ENCODE results near the gene PRKAG2.
A peak's percentile ranks its signal among the peaks of the same experiment; 100 is the strongest.

PRKAG2 gene

GRCh38 chr7:151529842-151530241 is 347.1 kb downstream of the PRKAG2 start:
- no peak for DNase-seq

GRCh38 chr7:151524845-151525244 is 352.1 kb downstream of the PRKAG2 start:
- DNase-seq = no peak

GRCh38 chr7:151524331-151524730 is 352.6 kb downstream of the PRKAG2 start:
- DNase-seq = no peak

- DNase-seq = peak in 2 of 4 experiments; percentile 28 to 38
These were observed 356.3 kb downstream of the PRKAG2 start for GRCh38 chr7:151520419-151521261.

- DNase-seq = peak; percentile 96 to 99 (median 98)
These were observed 357.0 kb downstream of the PRKAG2 start, which contains the start of gene RHEB for GRCh38 chr7:151519765-151520418. RHEB (minus strand) TSS chr7:151519895; CDS start chr7:151519511, 384 bp downstream.

GRCh38 chr7:151518947-151519764 is 357.8 kb downstream of the PRKAG2 start:
- peak in 3 of 4 experiments; percentile 34 to 48 (median 47) for DNase-seq

GRCh38 chr7:151518105-151518946 is 358.6 kb downstream of the PRKAG2 start:
- DNase-seq = peak in 2 of 4 experiments; percentile 8 to 23

- no peak for DNase-seq
These were observed 359.3 kb downstream of the PRKAG2 start for GRCh38 chr7:151517601-151518104.

- no peak for DNase-seq
These were observed 361.7 kb downstream of the PRKAG2 start for GRCh38 chr7:151515276-151515565.

GRCh38 chr7:151514461-151515275 is 362.2 kb downstream of the PRKAG2 start:
- no peak for DNase-seq

GRCh38 chr7:151513133-151513532 is 363.8 kb downstream of the PRKAG2 start:
- no peak for DNase-seq

GRCh38 chr7:151512353-151512752 is 364.6 kb downstream of the PRKAG2 start:
- DNase-seq = no peak

- no peak for DNase-seq
These were observed 365.0 kb downstream of the PRKAG2 start for GRCh38 chr7:151511946-151512345.

- no peak for DNase-seq
These were observed 365.6 kb downstream of the PRKAG2 start for GRCh38 chr7:151511270-151511669.

- DNase-seq = no peak
These were observed 367.1 kb downstream of the PRKAG2 start for GRCh38 chr7:151509670-151510333.

- DNase-seq = no peak
These were observed 367.9 kb downstream of the PRKAG2 start for GRCh38 chr7:151508991-151509390.

GRCh38 chr7:151507806-151508205 is 369.1 kb downstream of the PRKAG2 start:
- DNase-seq = no peak

- no peak for DNase-seq
These were observed 370.0 kb downstream of the PRKAG2 start for GRCh38 chr7:151506901-151507382.

Measured in activated CD4-positive, CD25-positive, alpha-beta regulatory T cell (primary cell).